Activated gamma-delta T cell treated with Interleukin-2 at 50 U/mL for 16 hours (primary cell): Measurements from ENCODE around the gene SCYGR3.
"Not testable (repeated sequence)": the region's sequence is repeated elsewhere in the genome, so short reads cannot be mapped to it uniquely, and the experiment has no call there.

ENCODE experiments used
- DNase-seq: peaks from one replicate; pipeline ENCODE4 v3.0.0-alpha.2; 2020

The SCYGR3 gene

DNA sequence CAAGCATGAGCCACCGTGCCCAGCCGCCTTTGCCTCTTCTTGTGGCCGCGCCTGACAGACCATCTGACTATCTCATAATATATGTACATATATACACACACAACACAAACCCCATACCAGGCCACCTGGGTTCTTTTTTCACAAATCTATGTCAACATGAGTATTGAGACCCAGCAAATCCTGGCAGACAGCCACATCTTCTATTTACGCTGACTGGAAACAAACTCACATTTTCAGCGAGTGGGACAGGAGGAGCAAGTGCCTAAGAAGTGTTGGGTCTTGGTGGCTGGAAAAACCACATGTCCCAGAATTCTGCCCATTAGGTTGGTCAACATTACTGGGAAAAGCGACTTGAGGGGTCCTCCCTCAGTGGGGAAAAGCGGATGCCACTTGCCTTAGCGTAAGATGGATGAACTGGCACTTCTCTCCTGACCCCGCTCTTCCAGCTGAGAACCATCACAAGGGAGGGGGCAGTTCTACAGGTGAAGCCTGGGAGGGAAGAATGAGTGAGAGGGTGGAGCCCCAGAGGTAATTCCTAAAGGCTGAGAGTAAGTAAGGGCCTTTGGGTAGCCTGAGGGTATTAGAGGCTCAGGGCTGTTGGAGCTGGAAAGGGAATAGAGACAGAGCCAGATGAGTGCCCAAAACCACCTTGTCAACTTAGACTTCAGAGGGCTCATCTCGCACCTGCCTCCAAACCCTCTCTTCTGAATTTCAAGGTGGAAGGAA, 1.9 kb downstream of the SCYGR3 start:
- no peak for DNase-seq

DNA sequence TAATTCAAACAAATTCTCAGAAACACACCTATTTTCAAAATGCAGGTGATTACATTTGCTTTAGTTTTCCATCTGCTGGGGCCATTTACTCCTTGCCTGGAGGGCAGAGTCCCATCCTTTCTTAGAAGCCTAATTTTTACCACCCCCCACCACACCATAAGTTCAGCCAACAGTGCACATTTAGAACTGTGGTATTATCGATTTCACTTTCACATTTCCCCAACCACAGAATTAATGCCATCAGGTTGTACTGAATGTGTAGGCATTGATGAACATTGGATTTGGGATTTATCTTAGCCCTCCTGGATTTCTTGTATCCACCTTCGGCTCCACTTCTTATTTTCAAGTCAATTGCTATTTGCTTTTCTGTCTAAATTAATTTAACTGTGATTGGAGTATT, 4.5 kb downstream of the SCYGR3 start:
- no peak for DNase-seq

DNA sequence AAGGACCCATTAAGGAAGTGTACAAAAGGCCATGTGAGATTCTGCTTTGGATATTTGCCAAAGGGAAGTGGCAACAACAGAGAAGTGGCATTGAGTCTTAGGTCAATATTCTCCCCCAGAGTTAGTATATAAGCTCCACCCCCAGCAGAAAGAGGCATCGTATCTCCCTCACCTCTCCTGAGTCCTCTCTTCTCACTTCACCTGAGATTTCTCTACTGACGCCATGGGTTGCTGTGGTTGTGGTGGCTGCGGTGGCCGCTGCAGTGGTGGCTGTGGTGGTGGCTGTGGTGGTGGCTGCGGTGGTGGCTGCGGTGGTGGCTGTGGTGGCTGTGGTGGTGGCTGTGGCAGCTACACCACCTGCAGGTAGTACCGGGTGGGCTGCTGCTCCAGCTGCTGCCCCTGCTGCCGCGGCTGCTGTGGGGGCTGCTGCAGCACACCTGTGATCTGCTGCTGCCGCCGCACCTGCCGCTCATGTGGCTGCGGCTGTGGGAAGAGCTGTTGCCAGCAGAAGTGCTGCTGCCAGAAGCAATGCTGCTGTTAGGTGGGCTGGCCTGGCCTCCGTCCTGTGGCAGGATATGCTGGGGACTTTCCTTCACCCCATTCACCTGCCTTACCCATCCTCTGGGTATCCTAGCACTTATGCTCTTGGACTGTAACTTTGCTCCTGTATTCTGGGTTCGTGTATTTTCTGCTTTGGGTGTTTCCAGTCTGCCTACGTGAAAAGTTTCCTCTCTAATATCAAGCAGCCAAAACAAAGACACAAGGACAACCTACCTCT, 5.9 kb downstream of the SCYGR3 start:
- no peak for DNase-seq

DNA sequence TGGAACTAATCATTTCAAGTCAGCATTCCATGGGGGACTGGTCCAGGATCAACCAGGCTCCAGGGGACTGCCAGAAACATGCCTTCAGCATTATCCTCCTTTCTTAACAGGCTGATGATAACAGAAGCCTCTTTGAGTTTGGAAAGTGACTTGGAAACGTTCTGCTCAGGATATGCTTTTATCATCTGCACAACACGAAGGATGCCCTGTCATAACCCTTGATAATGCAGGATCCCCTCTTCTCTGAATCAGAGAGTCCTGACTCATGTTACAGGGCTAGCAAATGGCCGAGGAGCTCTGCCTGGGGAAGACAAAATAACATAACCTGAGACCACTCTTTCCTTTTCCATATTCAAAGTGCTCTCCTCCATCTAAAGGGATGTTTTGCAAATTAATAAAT, 6.7 kb downstream of the SCYGR3 start:
- no peak for DNase-seq

DNA sequence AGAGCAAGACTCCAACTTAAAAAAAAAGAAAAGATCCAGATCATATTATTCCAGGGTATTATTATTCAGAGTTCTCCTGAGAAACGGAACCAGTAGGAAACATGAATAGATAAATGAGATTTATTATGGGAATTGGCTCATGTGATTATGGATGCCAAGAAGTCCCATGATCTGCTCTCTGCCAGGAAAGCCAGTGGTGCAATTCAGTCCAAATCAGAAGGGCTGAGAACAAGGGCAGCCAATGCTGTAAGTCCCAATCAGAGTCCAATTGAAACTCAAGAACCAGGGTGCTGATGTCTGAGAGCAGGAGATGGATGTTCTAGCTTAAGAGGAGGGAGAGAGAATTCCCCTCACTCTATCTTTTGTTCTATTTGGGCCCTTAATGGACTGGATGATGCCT, 8.2 kb downstream of the SCYGR3 start:
- no peak for DNase-seq

DNA sequence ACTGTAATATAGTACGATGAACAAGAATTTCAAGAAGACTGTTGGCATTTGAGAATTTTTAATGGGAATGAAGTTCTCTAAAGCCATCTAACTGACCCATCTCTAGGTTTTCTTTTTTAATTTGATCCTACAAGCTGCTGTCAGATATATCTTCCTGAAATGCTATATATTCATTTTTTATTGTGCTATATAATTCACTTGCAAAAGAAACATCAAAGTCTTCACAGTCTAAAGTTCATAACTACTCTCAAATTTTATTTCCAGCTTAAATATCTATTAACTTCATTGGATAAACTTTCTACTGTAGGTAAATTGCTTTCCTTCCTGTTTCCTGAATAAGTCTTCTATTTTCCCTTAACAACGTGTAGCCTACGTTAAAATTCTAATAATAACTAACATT, 12.3 kb downstream of the SCYGR3 start:
- no peak for DNase-seq

DNA sequence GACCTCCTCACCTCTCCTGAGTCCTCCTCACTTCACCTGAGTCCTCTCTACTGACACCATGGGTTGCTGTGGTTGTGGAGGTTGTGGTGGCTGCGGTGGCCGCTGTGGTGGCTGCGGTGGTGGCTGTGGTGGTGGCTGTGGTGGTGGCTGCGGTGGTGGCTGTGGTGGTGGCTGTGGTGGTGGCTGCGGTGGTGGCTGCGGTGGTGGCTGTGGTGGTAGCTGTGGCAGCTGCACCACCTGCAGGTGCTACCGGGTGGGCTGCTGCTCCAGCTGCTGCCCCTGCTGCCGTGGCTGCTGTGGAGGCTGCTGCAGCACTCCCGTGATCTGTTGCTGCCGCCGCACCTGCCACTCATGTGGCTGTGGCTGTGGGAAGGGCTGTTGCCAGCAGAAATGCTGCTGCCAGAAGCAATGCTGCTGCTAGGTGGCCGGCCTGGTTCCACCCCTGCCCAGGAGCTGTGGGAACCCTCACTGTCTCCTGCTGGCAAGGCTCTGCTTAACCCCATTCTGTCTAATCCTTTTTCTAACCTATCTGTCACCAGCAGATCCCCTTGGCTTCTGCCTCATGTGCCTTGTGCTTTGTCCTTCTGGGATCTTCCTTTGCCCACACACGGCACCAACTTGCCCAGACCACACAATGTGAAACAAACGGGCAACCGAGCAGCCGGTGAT, 15.7 kb downstream of the SCYGR3 start, which contains the start of gene SCYGR2:
TSS of gene SCYGR2 (plus strand) at position 59 of the 669 bp plus-strand sequence. CDS start at position 59, 0 bp downstream.
- DNase-seq: not testable (repeated sequence)

DNA sequence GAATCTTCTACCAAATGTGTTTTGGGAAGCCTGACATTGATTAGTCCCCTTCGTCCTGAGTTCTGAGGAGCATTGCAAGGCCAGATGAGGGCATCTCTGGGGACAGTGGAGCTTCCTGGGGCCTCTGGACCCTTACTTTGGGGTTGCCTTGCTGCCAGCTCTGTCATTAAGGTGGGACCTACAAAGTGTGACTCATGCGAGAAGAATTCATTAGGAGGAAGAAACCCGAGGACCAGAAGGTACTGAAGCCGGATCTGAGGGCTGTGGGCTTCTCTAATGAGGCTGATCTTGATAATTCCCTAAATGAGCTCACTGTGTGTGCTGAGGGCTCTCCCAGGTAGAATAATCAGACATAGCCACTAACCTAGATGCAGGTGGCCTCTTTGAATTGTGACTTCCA, 16.6 kb downstream of the SCYGR3 start:
- no peak for DNase-seq

DNA sequence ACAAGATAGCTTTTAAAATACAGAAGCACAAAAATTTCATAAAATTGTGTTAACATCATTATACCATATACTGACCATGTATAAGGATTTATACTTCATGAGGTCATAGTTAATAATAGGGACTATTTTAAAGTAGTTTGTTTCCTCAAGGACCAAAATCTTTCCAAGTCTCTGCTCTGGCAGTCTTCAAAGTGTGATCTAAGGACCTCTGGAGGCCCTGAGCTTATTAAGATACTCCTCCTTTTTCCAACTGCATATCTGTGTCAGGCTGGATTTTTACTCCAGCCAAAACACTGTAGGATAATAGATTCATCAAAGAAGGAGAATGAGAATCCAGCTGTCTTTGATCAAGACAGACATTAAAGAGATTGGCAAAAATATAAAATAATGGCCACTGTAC, 17.6 kb downstream of the SCYGR3 start:
- DNase-seq: no peak

DNA sequence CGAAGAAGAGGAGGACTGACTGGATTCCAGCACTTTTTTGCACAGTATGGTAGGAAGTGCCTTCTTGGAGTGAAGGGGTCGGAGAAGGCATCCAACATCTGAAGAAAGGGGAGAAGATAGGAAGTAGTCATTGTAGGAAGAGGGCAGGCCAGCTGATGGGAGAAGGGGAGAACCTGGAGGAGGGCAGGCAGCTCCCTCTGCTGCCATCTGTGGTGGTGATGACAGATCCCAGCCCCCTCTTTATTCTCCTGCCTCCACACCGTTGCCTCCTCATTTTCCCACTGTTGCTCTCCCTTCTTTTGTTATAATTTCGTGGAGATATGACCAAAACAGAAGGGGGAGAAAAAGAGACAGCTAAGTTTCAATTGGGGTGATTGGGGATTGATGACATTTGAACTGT, 18.8 kb downstream of the SCYGR3 start:
- DNase-seq: no peak

DNA sequence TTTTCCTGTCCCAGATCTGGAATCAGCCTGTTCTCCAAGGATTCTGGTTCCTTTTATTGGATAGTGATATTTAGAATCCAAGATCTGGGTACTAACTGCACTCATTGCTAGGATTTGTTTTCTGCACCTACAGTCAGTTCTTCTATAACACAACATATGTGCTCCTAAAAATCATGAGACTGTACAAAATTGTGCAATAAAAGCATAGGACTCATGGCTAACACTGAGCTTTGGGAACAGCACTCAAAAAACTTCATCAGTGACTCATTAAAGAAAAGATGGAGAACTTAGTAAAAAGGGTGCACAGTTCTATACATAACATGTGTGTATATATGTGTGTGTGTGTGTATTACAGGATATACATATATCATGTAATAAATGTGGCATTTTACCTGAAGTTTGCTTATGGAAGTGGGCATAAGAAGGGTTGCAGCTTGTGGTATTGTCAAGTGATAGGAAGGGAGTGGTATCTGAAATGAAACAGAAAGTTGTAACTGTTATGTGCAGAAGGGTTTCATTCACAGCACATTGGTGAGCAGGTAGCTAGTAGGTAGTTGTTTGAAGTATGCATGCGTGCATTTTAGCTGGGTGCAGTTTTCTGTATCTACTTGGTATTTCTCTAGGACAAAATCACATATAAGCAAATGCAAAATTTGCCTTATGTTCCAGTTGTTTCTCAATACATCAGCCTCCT, 21.8 kb downstream of the SCYGR3 start:
- no peak for DNase-seq

DNA sequence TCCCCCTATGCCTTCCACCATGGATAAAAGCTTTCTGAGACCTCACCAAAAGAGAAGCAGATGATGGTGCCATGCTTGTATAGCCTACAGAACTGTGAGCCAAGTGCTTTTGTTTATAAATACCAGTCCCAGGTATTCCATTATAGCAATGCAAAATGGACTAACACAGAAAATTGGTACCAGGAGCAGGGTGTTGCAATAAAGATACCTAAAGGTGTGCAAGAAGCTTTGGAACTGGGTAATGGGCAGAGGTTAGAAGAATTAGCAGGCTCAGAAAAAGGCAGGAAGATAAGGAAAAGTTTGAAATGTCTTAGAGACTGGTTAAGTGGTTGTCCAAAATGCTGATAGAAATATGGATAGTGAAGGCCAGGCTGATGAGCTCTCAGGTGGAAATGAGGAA, 32.3 kb downstream of the SCYGR3 start:
- no peak for DNase-seq

DNA sequence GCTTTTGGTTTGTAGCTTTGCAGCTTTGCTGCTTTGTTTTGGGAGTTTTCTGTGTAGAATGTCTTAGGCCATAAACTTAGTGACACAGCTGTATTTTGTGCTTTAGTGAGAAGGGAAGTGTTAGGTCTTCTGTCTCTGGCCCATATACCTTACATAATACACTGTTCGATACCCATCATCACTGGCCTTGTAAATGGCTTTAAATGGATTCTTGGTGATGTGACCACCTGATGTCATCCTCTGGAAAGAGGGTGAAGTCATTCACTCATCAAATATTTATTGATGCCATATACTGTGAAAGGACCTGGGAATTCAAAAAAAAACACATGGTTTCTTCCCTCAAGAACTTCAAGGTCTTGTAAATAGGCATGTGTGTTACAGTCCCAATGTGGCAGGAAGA, 34.8 kb downstream of the SCYGR3 start:
- DNase-seq: no peak

DNA sequence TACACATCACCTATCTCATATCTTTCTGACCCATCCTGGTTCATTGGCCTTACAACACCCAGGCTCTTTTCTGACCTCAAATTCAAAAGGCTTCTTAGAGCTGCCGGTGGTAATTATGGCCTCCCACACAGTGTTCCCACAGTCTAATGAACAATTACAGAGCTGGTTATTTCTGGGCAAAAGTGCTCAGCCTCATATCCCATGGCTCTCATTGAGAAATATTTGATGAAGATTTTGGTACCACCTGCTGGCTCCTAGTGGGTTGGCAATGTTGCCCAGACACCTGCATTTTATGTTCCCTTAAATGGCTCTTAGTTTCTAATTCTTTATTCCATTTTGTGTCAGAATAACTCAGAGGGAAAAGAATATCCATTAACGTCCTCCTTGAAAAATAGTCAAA, 36.0 kb downstream of the SCYGR3 start:
- no peak for DNase-seq

DNA sequence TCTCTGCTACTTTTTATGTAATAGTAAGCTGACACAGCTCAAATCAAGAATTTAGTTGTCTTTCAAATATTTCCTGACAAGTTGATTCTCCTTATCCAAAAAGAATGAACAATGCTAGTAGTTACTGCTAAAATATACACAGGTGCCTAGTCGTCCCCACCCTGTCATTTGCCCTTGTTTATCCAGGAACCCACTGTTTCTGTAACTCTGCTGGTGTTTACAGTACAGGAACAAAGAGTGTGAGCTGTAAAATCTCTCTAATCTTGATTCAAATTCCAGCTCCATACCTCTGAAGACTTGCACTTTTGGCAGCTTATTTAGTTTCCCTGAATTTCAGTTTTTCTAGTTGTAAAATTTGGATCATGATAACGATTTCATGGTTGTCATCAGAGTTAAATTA, 37.1 kb downstream of the SCYGR3 start:
- DNase-seq: no peak

DNA sequence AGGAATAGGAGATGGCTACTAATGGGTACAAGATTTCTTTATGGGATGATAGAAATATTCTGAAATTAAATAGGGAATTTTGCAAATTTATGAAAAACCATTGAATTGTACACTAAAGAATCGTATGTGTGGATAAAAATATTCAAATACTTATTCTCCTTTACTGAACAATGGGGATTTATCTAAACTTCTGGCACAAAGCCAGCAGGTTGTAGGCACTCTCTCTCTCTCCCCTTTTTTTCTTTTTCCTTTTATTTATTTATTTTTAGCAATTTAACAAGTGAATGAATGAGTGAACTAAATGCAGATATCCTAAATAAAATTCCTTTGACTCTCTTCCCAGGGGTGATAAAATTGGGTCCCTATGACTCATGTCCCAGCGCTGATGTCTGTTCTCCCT, 37.8 kb downstream of the SCYGR3 start:
- DNase-seq: no peak

DNA sequence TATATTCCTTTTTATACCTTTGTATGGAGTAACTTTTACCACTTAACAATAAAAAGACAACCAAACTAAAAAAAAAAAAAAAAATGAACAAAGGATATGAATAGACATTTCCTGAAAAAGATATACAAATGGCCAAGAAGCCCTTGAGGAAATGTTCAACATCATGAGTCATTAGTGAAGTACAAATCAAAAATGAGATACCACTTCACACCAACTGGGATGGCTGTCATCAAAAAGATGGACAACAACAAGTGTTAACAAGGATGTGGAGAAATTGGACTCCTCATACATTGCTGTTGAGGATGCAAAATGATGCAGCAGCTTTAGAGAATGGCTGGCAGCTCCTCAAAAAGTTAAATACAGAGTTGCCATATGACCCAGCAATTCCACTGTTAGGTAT, 38.5 kb downstream of the SCYGR3 start:
- no peak for DNase-seq

DNA sequence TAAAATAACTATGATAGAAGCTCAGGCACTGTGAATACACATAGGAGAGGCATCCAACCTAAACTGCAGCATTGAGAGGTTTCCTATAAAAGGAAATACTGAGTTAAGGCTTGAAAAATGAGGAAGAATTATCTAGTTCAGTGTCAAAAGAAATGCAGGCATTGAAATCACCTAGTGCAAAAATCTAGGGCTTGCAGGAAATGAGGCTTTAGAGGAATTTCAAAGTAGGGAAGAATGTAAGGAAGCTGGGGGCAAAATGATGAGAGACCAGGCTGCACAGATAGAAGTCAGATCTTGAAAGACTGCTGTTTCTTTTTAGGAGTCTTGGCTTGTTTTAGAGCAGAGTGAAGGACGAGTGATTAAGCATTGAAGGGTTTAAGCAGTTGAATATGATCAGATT, 44.0 kb downstream of the SCYGR3 start:
- DNase-seq: no peak

DNA sequence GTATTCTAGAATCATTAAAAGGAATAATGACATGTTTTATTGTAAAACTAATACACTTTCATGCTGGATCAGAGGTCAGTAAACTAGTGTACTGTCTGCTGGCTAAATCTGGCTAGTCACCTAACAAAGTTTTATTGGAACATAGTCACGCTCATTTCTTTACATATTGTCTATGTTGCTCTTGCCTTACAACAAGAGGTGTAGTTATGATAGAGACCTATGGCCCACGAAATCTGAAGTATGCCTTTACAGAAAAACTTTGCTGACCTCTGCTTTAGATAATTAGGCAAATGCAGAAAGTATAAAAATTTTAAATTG, 45.8 kb downstream of the SCYGR3 start:
- no peak for DNase-seq

DNA sequence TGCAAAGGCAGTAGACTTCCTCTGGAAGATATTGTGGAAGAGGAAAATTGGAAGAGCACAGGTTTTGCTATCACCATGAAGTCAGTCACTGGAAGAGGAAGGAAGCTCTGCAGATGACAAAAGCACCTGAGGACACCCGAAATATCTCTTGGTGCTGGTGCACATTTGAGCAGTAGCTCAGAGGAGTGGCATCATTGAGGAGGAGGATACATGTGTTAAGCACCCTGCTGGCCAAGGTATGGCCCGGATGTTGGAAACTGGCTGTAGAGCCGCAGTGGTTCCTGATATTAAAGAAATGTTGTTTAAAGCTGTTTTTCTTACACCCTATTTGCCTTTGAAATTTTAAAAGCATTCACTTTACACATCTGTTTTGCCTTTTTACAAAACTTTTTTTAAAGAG, 48.6 kb downstream of the SCYGR3 start:
- DNase-seq: no peak

DNA sequence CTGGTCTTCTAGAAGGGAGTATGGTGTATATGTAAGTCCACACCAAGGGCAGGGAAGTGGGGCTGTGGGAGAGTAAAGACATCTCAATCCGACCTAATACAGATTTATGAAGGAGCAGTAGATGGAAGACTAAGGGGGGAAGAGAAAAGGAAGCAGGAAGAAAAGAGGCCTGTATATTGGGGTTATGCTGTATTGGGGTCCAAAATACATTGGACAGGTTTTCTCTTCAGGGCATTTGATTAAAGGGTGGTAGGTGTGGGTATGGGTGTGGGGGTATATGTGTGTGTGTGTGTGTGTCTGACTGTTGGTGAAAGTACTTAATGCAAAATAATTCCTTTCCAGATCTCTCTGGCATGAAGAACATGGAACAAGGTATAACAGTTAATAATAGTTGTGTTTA, 49.6 kb downstream of the SCYGR3 start:
- no peak for DNase-seq
